Adipocyte (in vitro differentiated cells): ENCODE measurements around the gene PRX.

Experiments
- DNase-seq: peaks from one replicate; pipeline ENCODE4 v3.0.0-alpha.2; 2015; ENCODE audit warnings: low read depth
- H3K27me3 ChIP-seq: replicated peaks from 2 replicates; pipeline ENCODE4 v1.7.0; 2013; ENCODE audit warnings: mild to moderate bottlenecking, low read length, moderate library complexity; ENCODE audit not compliant: control insufficient read depth, insufficient read depth
- H3K36me3 ChIP-seq: 2 replicates; pipeline ENCODE4 v1.7.0; 2013; ENCODE audit warnings: low read length, mild to moderate bottlenecking, moderate library complexity; ENCODE audit not compliant: control insufficient read depth, insufficient read depth, severe bottlenecking
- H3K4me1 ChIP-seq: 2 replicates; pipeline ENCODE4 v1.7.0; 2013; ENCODE audit warnings: mild to moderate bottlenecking, low read length, moderate library complexity; ENCODE audit not compliant: control insufficient read depth, insufficient read depth
- H3K4me3 ChIP-seq: 2 replicates; pipeline ENCODE4 v1.7.0; 2013; ENCODE audit warnings: mild to moderate bottlenecking, low read length, moderate library complexity
- H3K9ac ChIP-seq: 2 replicates; pipeline ENCODE4 v1.7.0; 2013; ENCODE audit warnings: mild to moderate bottlenecking, low read length, moderate library complexity
- H3K9me3 ChIP-seq: 2 replicates; pipeline ENCODE4 v1.7.0; 2013; ENCODE audit warnings: mild to moderate bottlenecking, low read length, moderate library complexity; ENCODE audit not compliant: control insufficient read depth

The PRX gene

DNA sequence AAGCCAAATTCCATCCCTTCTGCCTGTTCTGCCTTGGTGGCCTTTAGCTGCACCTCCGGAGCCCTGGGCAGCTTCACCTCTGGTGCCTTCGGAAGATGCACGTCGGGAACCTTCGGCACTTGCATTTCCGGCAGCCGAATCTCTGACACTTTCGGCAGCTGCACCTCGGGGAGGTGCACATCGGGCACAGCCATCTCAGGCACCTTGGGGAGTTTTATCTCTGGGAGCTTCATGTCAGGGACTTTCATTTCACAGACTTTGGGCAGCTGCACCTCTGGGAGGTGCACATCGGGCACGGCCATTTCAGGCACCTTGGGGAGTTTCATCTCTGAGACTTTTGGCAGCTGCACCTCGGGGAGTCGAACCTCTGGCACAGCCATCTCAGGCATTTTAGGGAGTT lies 17.2 kb downstream of the PRX start:
- no peak for DNase-seq
- Histone ChIP-seq H3K4me1 (peaks cover 5% of the 10 kb centered on the region), H3K36me3 (no peaks in the 10 kb centered on the region), H3K4me3 (no peak overlapping the region), H3K27me3 (no peaks in the 10 kb centered on the region), H3K9ac (no peak overlapping the region), H3K9me3 (no peaks in the 10 kb centered on the region)

DNA sequence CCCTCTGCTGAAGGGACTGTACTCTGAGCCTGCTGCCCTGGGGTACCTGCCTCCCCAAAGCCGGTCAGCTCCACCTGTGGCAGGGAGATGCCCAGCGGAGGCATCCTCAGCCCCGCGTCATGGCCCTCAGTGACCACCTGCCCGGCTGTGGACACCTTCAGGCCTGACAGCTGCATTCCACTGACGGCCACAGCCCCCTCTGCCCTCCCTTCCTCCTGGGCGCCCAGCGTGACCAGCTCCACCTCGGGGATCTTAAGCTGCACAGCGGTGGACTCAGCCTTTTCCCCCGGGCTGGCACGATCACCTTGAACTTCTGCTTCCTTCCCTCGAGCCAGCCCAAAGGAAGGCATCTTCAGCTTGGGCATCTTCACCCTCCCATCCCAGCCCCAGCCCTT lies 18.4 kb downstream of the PRX start:
- no peak overlapping the region for H3K9ac ChIP-seq
- H3K36me3 ChIP-seq = no peaks in the 10 kb centered on the region
- no peaks in the 10 kb centered on the region for H3K27me3 ChIP-seq
- no peak overlapping the region for H3K4me3 ChIP-seq
- no peak for DNase-seq
- H3K9me3 ChIP-seq = no peaks in the 10 kb centered on the region
- H3K4me1 ChIP-seq = no peaks in the 10 kb centered on the region

- no peak for DNase-seq
- no peaks in the 10 kb centered on the region for H3K27me3 ChIP-seq
- no peaks in the 10 kb centered on the region for H3K9me3 ChIP-seq
- H3K4me3 ChIP-seq = no peak overlapping the region
- no peaks in the 10 kb centered on the region for H3K4me1 ChIP-seq
- H3K9ac ChIP-seq = no peak overlapping the region
- no peaks in the 10 kb centered on the region for H3K36me3 ChIP-seq
Measured at GRCh38 chr19:40393894-40394815, 19.0 kb downstream of the PRX start.

- Histone ChIP-seq H3K27me3 (no peaks in the 10 kb centered on the region), H3K4me3 (no peak overlapping the region), H3K9me3 (no peaks in the 10 kb centered on the region), H3K36me3 (no peaks in the 10 kb centered on the region), H3K4me1 (no peaks in the 10 kb centered on the region), H3K9ac (no peak overlapping the region)
- DNase-seq = no peak
Measured at GRCh38 chr19:40392894-40393517, 20.2 kb downstream of the PRX start.

DNA sequence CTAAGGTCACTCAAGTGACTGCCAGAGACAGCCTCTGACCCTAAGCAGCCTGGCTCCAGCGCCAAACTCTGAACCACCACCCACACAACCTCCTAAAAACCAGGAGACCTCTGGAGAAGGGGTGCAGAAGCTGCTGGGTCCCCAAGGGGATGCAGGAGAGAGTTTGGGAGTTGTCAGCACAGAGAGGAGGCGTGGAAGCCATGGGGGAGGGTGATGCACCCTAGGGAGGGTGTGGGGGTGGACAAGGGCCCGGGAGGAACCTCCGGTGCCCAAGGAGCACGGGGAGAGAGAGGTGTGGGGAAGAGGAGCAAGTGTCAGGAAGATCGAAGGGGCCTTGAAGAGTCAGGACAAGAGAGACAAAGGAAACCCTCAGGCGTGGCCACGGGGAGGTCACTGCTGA lies 21.1 kb downstream of the PRX start:
- Histone ChIP-seq H3K4me1 (no peaks in the 10 kb centered on the region), H3K36me3 (no peaks in the 10 kb centered on the region), H3K27me3 (no peaks in the 10 kb centered on the region), H3K4me3 (no peak overlapping the region), H3K9me3 (no peaks in the 10 kb centered on the region), H3K9ac (no peak overlapping the region)
- DNase-seq = no peak

GRCh38 chr19:40390084-40390742 lies 23.0 kb downstream of the PRX start, which contains the start of gene HIPK4:
Gene HIPK4, minus strand, starts transcription at chr19:40390181. Its CDS starts 279 bp downstream, at chr19:40389902.
- no peak within 1 kb of the TSS for H3K9ac ChIP-seq
- no peaks in the 10 kb centered on the region for H3K27me3 ChIP-seq
- no peak within 1 kb of the TSS for H3K4me3 ChIP-seq
- H3K4me1 ChIP-seq = no peaks in the 10 kb centered on the region
- H3K36me3 ChIP-seq = no peaks in the 10 kb centered on the region
- no peak for DNase-seq
- no peaks in the 10 kb centered on the region for H3K9me3 ChIP-seq

- Histone ChIP-seq H3K27me3 (no peaks in the 10 kb centered on the region), H3K4me3 (no peak overlapping the region), H3K9me3 (no peaks in the 10 kb centered on the region), H3K4me1 (no peaks in the 10 kb centered on the region), H3K36me3 (no peaks in the 10 kb centered on the region), H3K9ac (no peak overlapping the region)
- DNase-seq = no peak
Measured at GRCh38 chr19:40389404-40390083, 23.6 kb downstream of the PRX start.

- no peak overlapping the region for H3K4me3 ChIP-seq
- no peaks in the 10 kb centered on the region for H3K27me3 ChIP-seq
- DNase-seq = no peak
- no peaks in the 10 kb centered on the region for H3K9me3 ChIP-seq
- H3K9ac ChIP-seq = no peak overlapping the region
- no peaks in the 10 kb centered on the region for H3K36me3 ChIP-seq
- peaks cover under 1% of the 10 kb centered on the region for H3K4me1 ChIP-seq
Measured at GRCh38 chr19:40388481-40388880, 24.7 kb downstream of the PRX start.

DNA sequence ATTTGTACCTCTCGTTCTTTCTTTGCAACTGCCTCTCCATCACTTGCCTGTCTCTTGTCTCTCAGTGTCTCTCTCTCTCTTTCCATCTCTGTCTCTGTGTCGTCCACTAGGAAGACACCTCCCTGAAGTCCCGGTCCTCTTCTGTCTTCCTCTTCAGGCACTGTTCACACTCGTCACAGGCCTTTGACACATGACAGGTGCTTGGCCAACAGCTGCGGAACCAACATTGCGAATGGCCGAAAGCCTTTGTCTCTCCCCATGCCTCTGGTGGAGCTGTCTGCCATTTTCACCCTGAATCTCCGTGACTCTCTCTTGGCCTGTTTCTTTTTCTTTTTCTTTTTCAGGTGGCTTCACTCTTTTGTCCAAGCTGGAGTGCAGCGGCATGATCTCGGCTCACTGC lies 26.0 kb downstream of the PRX start:
- Histone ChIP-seq H3K4me1 (peaks cover 9% of the 10 kb centered on the region), H3K36me3 (no peaks in the 10 kb centered on the region), H3K27me3 (no peaks in the 10 kb centered on the region), H3K9me3 (no peaks in the 10 kb centered on the region), H3K9ac (no peak overlapping the region), H3K4me3 (no peak overlapping the region)
- DNase-seq = no peak

- H3K4me1 ChIP-seq = peaks cover 9% of the 10 kb centered on the region
- H3K9ac ChIP-seq = no peak overlapping the region
- no peaks in the 10 kb centered on the region for H3K27me3 ChIP-seq
- DNase-seq = no peak
- no peak overlapping the region for H3K4me3 ChIP-seq
- H3K36me3 ChIP-seq = peaks cover 10% of the 10 kb centered on the region
- H3K9me3 ChIP-seq = no peaks in the 10 kb centered on the region
Measured at GRCh38 chr19:40383668-40384248, 29.4 kb downstream of the PRX start.
